Tibial nerve (tissue), 4 donors: ENCODE measurements around the gene TMEM167A. TPM values are rescaled to one million over a fixed set of nuclear protein-coding genes. Genes with fewer than 3 reads are reported as not detected.

Source experiments
- DNase-seq, 2 donors: peaks; one replicate each; pipeline ENCODE4 v3.0.0-alpha.2; 2019; ENCODE audit warnings: low spot score in 2 of 2
- H3K27ac ChIP-seq, 4 donors: fragments of 200-600 bp; sonication (generic) in 3 of 4; one replicate each; pipeline ENCODE4 v1.5.1; 2017 to 2019; ENCODE audit warnings: mild to moderate bottlenecking in 1 of 4
- H3K27me3 ChIP-seq, 2 donors: fragments of 200-600 bp; sonication (generic) in 1 of 2; one replicate each; pipeline versions ENCODE4 v1.5.1 to v1.6.0; 2017 to 2019
- H3K36me3 ChIP-seq, 3 donors: fragments of 200-600 bp; sonication (generic); one replicate each; pipeline ENCODE4 v1.5.1; 2018 to 2019
- H3K4me1 ChIP-seq, 4 donors: fragments of 200-600 bp; sonication (generic) in 3 of 4; one replicate each; pipeline ENCODE4 v1.5.1; 2017 to 2019
- H3K4me3 ChIP-seq, 4 donors: fragments of 200-600 bp; sonication (generic) in 3 of 4; one replicate each; pipeline ENCODE4 v1.5.1; 2017 to 2019; ENCODE audit warnings: mild to moderate bottlenecking in 1 of 4, moderate library complexity in 1 of 4
- H3K9me3 ChIP-seq, 4 donors: fragments of 200-600 bp; sonication (generic) in 3 of 4; one replicate each; pipeline ENCODE4 v1.5.1; 2017 to 2019
- EP300 ChIP-seq, 2 donors: sonication (generic); formaldehyde crosslinking; IDR thresholded peaks; one replicate each; pipeline ENCODE4 v1.6.1; 2017; ENCODE audit warnings: antibody characterized with exemption in 2 of 2, mild to moderate bottlenecking in 1 of 2
- POLR2A ChIP-seq, 2 donors: fragments of 450-650 bp; IDR thresholded peaks; one replicate each; pipeline ENCODE4 v1.6.1; 2017; ENCODE audit warnings: antibody characterized with exemption in 2 of 2, mild to moderate bottlenecking in 2 of 2, moderate library complexity in 2 of 2
- WGBS, 2 donors: methylation state at CpG; one replicate each; pipeline ENCODE4 v1.1.5; 2018; 5-methylcytosine and 5-hydroxymethylcytosine counted together
- total RNA-seq, 4 donors: library from RNA; depleted of rRNA; stranded (reverse); fragments of >200 nt; gene quantifications; one replicate each; pipeline ENCODE4 v1.1.0, GENCODE V29; 2016
- TF ChIP-seq, protein P1 (sequence below), 5 experiments: fragments of 200-600 bp in 3 of 5; fragments of 450-650 bp in 2 of 5; sonication (generic) in 3 of 5; IDR thresholded peaks; one replicate each; pipeline ENCODE4 v1.5.1; 2016 to 2019; ENCODE audit warnings: antibody characterized with exemption in 5 of 5, mild to moderate bottlenecking in 3 of 5, moderate library complexity in 2 of 5

Gene TMEM167A
- total RNA-seq, 4 donors from 2014 or later, result 27.8 to 44.6 (median 35.4) TPM

GRCh38 chr5:83048811-83049210, 28.4 kb downstream of the TMEM167A start:
- TF ChIP-seq POLR2A (IDR thresholded peaks at IDR 0.05), result no peak
- TF ChIP-seq EP300 (IDR thresholded peaks at IDR 0.05), result no peak
- TF ChIP-seq, protein P1, sequence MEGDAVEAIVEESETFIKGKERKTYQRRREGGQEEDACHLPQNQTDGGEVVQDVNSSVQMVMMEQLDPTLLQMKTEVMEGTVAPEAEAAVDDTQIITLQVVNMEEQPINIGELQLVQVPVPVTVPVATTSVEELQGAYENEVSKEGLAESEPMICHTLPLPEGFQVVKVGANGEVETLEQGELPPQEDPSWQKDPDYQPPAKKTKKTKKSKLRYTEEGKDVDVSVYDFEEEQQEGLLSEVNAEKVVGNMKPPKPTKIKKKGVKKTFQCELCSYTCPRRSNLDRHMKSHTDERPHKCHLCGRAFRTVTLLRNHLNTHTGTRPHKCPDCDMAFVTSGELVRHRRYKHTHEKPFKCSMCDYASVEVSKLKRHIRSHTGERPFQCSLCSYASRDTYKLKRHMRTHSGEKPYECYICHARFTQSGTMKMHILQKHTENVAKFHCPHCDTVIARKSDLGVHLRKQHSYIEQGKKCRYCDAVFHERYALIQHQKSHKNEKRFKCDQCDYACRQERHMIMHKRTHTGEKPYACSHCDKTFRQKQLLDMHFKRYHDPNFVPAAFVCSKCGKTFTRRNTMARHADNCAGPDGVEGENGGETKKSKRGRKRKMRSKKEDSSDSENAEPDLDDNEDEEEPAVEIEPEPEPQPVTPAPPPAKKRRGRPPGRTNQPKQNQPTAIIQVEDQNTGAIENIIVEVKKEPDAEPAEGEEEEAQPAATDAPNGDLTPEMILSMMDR (IDR thresholded peaks at IDR 0.05), result no peak
- 82 to 88% methylated on average over 2 of the region's 2 CpGs for WGBS, 2 donors

GRCh38 chr5:83048277-83048676, 28.9 kb downstream of the TMEM167A start:
- Histone ChIP-seq H3K4me3 (no peak overlapping the region), H3K27me3 (no peaks in the 10 kb centered on the region), H3K4me1 (no peaks in the 10 kb centered on the region), H3K27ac (no peak overlapping the region), H3K36me3 (peaks cover 0 to 22% (median 0%) of the 10 kb centered on the region in 3 donors), H3K9me3 (no peaks in the 10 kb centered on the region)
- 85 to 86% methylated on average over 3 of the region's 3 CpGs for WGBS, 2 donors
- DNase-seq, result no peak
- TF ChIP-seq, protein P1 (IDR thresholded peaks at IDR 0.05), result no peak
- TF ChIP-seq EP300 (IDR thresholded peaks at IDR 0.05) (no peak), POLR2A (IDR thresholded peaks at IDR 0.05) (no peak)

More at GRCh38 chr5:83048811-83049210, 28.4 kb downstream of the TMEM167A start:
- Histone ChIP-seq H3K4me1 (no peaks in the 10 kb centered on the region), H3K27ac (no peak overlapping the region), H3K27me3 (no peaks in the 10 kb centered on the region), H3K36me3 (peaks cover 0 to 22% (median 0%) of the 10 kb centered on the region in 3 donors), H3K9me3 (no peaks in the 10 kb centered on the region), H3K4me3 (no peak overlapping the region)
- no peak for DNase-seq

DNA sequence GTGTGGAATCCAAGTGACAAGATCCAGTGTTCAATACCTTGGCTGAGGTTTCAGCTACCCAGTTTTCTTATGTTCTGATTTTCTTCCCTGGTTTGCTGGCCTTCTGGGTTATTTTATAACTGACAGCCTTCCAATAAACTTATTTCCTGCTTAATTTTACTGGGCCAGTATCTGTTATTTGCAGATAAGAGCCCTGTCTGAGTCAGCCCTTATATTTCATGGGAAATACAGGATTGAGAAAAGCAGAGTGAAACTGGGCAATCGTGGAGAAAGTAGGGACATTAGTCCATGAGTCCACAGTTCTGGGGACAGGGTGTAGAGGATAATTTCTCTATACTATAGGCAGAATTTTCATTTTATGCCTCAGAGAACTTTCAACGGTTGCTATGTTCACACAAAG, 32.3 kb downstream of the TMEM167A start:
- no peaks in the 10 kb centered on the region for H3K36me3 ChIP-seq
- H3K9me3 ChIP-seq, result no peaks in the 10 kb centered on the region
- H3K27me3 ChIP-seq, result no peaks in the 10 kb centered on the region
- H3K4me3 ChIP-seq, result no peak overlapping the region
- WGBS, 2 donors, result 82 to 84% methylated on average over 2 of the region's 2 CpGs
- no peak overlapping the region for H3K27ac ChIP-seq
- DNase-seq, result no peak
- no peaks in the 10 kb centered on the region for H3K4me1 ChIP-seq
- no peak for TF ChIP-seq POLR2A (IDR thresholded peaks at IDR 0.05)
- TF ChIP-seq, protein P1 (IDR thresholded peaks at IDR 0.05), result no peak
- no peak for TF ChIP-seq EP300 (IDR thresholded peaks at IDR 0.05)

GRCh38 chr5:83042507-83042906, 34.7 kb downstream of the TMEM167A start:
- TF ChIP-seq POLR2A (IDR thresholded peaks at IDR 0.05) (no peak), EP300 (IDR thresholded peaks at IDR 0.05) (no peak)
- TF ChIP-seq, protein P1 (IDR thresholded peaks at IDR 0.05), result no peak
- H3K4me3 ChIP-seq, result no peak overlapping the region
- no peak overlapping the region for H3K27ac ChIP-seq
- no peaks in the 10 kb centered on the region for H3K27me3 ChIP-seq
- DNase-seq, result no peak
- WGBS, 2 donors, result 85 to 91% methylated on average over 3 of the region's 3 CpGs
- H3K4me1 ChIP-seq, result no peaks in the 10 kb centered on the region
- H3K36me3 ChIP-seq, result no peaks in the 10 kb centered on the region
- no peaks in the 10 kb centered on the region for H3K9me3 ChIP-seq

DNA sequence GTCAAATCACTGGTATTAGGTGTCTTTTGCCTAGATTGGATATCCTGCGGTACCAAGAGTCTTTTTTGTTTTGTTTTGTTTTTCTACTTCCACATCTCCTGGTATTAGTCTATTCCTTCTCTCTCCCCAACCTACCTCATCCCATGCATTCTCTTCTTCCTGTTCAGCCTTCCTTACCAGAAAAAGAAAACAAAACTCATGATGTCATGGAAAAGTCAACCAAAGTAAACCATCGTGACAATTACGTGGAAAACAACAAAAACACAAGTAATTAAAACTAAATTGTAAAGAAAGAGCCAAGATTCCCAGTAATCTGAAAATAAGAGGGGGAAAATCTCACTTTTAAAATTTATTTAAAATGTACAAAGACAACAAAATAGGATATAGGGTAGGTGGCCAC, 38.3 kb downstream of the TMEM167A start:
- Histone ChIP-seq H3K4me1 (peaks cover 0 to 15% (median 0%) of the 10 kb centered on the region in 4 donors), H3K27ac (no peak overlapping the region), H3K27me3 (no peaks in the 10 kb centered on the region), H3K4me3 (no peak overlapping the region), H3K9me3 (no peaks in the 10 kb centered on the region), H3K36me3 (no peaks in the 10 kb centered on the region)
- TF ChIP-seq EP300 (IDR thresholded peaks at IDR 0.05) (no peak), POLR2A (IDR thresholded peaks at IDR 0.05) (no peak)
- TF ChIP-seq, protein P1 (IDR thresholded peaks at IDR 0.05), result no peak
- DNase-seq, result no peak
- 92 to 94% methylated on average over 3 of the region's 3 CpGs for WGBS, 2 donors
